ENCODE results near the gene TNNT3. TPM values are rescaled to one million over a fixed set of nuclear protein-coding genes. Genes with fewer than 3 reads are reported as not detected.

The TNNT3 gene
- total and polyA plus RNA-seq, 2 donors from 2014 or later, result 0.60 TPM; not detected in 1

- H3K27ac ChIP-seq (ENCODE audit: low read depth in 2 of 2, low read length in 2 of 2), result no peak overlapping the region
- H3K9me3 ChIP-seq (ENCODE audit: control insufficient read depth in 2 of 3, insufficient read depth in 1 of 3, low read length in 3 of 3), result no peaks in the 10 kb centered on the region
- no peak for DNase-seq
- no peak for TF ChIP-seq CTCF (IDR thresholded peaks at IDR 0.05; ENCODE audit: borderline replicate concordance, extremely low read depth, insufficient read depth)
- H3K4me1 ChIP-seq (ENCODE audit: control insufficient read depth in 2 of 3, insufficient read depth in 2 of 3, low read depth in 1 of 3, low read length in 3 of 3), result no peaks in the 10 kb centered on the region
- no peaks in the 10 kb centered on the region for H3K36me3 ChIP-seq (ENCODE audit: control insufficient read depth in 2 of 3, insufficient read depth in 3 of 3, low read length in 3 of 3)
- no peak overlapping the region for H3K9ac ChIP-seq (ENCODE audit: low read length in 3 of 3)
- no peak for FAIRE-seq
- intact Hi-C loops (cut with DNase I), result no loop called here
- no peak overlapping the region for H3K4me3 ChIP-seq (ENCODE audit: low read length in 3 of 3)
- no peaks in the 10 kb centered on the region for H3K27me3 ChIP-seq (ENCODE audit: control insufficient read depth, insufficient read depth, low read length)
These were observed 44.4 kb downstream of the TNNT3 start for GRCh38 chr11:1963864-1964263.

GRCh38 chr11:1964348-1964747 is 44.8 kb downstream of the TNNT3 start:
- FAIRE-seq (no peak), DNase-seq (no peak)
- Histone ChIP-seq H3K27ac (ENCODE audit: low read depth in 2 of 2, low read length in 2 of 2) (no peak overlapping the region), H3K9me3 (ENCODE audit: control insufficient read depth in 2 of 3, insufficient read depth in 1 of 3, low read length in 3 of 3) (no peaks in the 10 kb centered on the region), H3K27me3 (ENCODE audit: control insufficient read depth, insufficient read depth, low read length) (no peaks in the 10 kb centered on the region), H3K9ac (ENCODE audit: low read length in 3 of 3) (no peak overlapping the region), H3K36me3 (ENCODE audit: control insufficient read depth in 2 of 3, insufficient read depth in 3 of 3, low read length in 3 of 3) (no peaks in the 10 kb centered on the region), H3K4me3 (ENCODE audit: low read length in 3 of 3) (no peak overlapping the region), H3K4me1 (ENCODE audit: control insufficient read depth in 2 of 3, insufficient read depth in 2 of 3, low read depth in 1 of 3, low read length in 3 of 3) (no peaks in the 10 kb centered on the region)
- no peak for TF ChIP-seq CTCF (IDR thresholded peaks at IDR 0.05; ENCODE audit: borderline replicate concordance, extremely low read depth, insufficient read depth)
- intact Hi-C loops (cut with DNase I), result no loop called here

GRCh38 chr11:1964955-1965354 is 45.5 kb downstream of the TNNT3 start:
- intact Hi-C loops (cut with DNase I), result no loop called here
- DNase-seq, result no peak
- FAIRE-seq, result no peak

More at GRCh38 chr11:1964955-1965354, 45.5 kb downstream of the TNNT3 start:
- Histone ChIP-seq H3K27me3 (ENCODE audit: control insufficient read depth, insufficient read depth, low read length) (no peaks in the 10 kb centered on the region), H3K27ac (ENCODE audit: low read depth in 2 of 2, low read length in 2 of 2) (no peak overlapping the region), H3K4me3 (ENCODE audit: low read length in 3 of 3) (no peak overlapping the region), H3K4me1 (ENCODE audit: control insufficient read depth in 2 of 3, insufficient read depth in 2 of 3, low read depth in 1 of 3, low read length in 3 of 3) (no peaks in the 10 kb centered on the region), H3K36me3 (ENCODE audit: control insufficient read depth in 2 of 3, insufficient read depth in 3 of 3, low read length in 3 of 3) (no peaks in the 10 kb centered on the region), H3K9ac (ENCODE audit: low read length in 3 of 3) (no peak overlapping the region), H3K9me3 (ENCODE audit: control insufficient read depth in 2 of 3, insufficient read depth in 1 of 3, low read length in 3 of 3) (no peaks in the 10 kb centered on the region)
- no peak for TF ChIP-seq CTCF (IDR thresholded peaks at IDR 0.05; ENCODE audit: borderline replicate concordance, extremely low read depth, insufficient read depth)

All from kidney (tissue), 14 donors.